Caco-2 (cell line): ENCODE data around the gene PPM1H. TPM values are rescaled to one million over a fixed set of nuclear protein-coding genes. Genes with fewer than 3 reads are reported as not detected.

ENCODE experiments used
- BruUV-seq: library from RNA; stranded (reverse); fragments of 400-500 nt; replicated peaks from 2 replicates; lab custom pipeline; 2021; lab: Mats Ljungman, UMichigan
- CTCF ChIA-PET: fragments of 300-600 bp; sonication (Branson Sonifier 250); formaldehyde crosslinking; loops from one replicate; lab custom pipeline; 2022; ENCODE audit warnings: antibody characterized with exemption; lab: Charles Lee
- POLR2A ChIA-PET: fragments of 300-600 bp; sonication (Branson Sonifier 250); formaldehyde crosslinking; loops from one replicate; lab custom pipeline; 2022; ENCODE audit warnings: antibody characterized with exemption; lab: Charles Lee
- DNase-seq, 2 experiments: peaks; one replicate each; pipeline versions ENCODE4 v3.0.0 to v3.0.0-alpha.2; 2020 to 2022
- H3K27me3 ChIP-seq: replicated peaks from 2 replicates; pipeline ENCODE4 v1.6.0; 2011; ENCODE audit warnings: low read length; ENCODE audit not compliant: control insufficient read depth, insufficient read depth
- H3K36me3 ChIP-seq: 2 replicates; pipeline ENCODE4 v1.5.1; 2011; ENCODE audit warnings: low read length; ENCODE audit not compliant: control insufficient read depth, insufficient read depth
- H3K4me1 ChIP-seq: fragments of 250-450 bp; sonication (Bioruptor Pico); 2 replicates; pipeline ENCODE4 v1.5.1; 2020; ENCODE audit warnings: mild to moderate bottlenecking
- H3K4me3 ChIP-seq: 2 replicates; pipeline ENCODE4 v1.5.1; 2011; ENCODE audit warnings: low read depth, mild to moderate bottlenecking, control low read depth, low read length
- H3K9me3 ChIP-seq: fragments of 250-450 bp; sonication (Bioruptor Pico); 2 replicates; pipeline ENCODE4 v1.5.1; 2020; ENCODE audit warnings: mild to moderate bottlenecking, moderate library complexity
- H3K27ac Mint-ChIP-seq: one replicate; pipeline ENCODE4 v1.8.0; 2022; ENCODE audit warnings: mixed read lengths; ENCODE audit not compliant: unreplicated experiment
- H3K27me3 Mint-ChIP-seq: one replicate; pipeline ENCODE4 v1.8.0; 2022; ENCODE audit warnings: mixed read lengths; ENCODE audit not compliant: insufficient read depth, unreplicated experiment
- H3K36me3 Mint-ChIP-seq: one replicate; pipeline ENCODE4 v1.8.0; 2022; ENCODE audit warnings: mild to moderate bottlenecking, mixed read lengths; ENCODE audit not compliant: insufficient read depth, unreplicated experiment
- H3K4me1 Mint-ChIP-seq: one replicate; pipeline ENCODE4 v1.8.0; 2022; ENCODE audit warnings: low read depth, mixed read lengths; ENCODE audit not compliant: unreplicated experiment
- H3K4me3 Mint-ChIP-seq: one replicate; pipeline ENCODE4 v1.8.0; 2022; ENCODE audit warnings: mild to moderate bottlenecking, moderate library complexity, mixed read lengths; ENCODE audit not compliant: unreplicated experiment
- H3K9me3 Mint-ChIP-seq: one replicate; pipeline ENCODE4 v1.8.0; 2022; ENCODE audit warnings: mixed read lengths; ENCODE audit not compliant: unreplicated experiment
- CTCF ChIP-seq, 2 experiments: fragments of 200-600 bp in 1 of 2; IDR thresholded peaks; 1 replicate in 1 of 2; 2 replicates in 1 of 2; pipeline versions ENCODE4 v1.5.1 to v1.8.0; 2011 to 2022; ENCODE audit warnings: antibody characterized with exemption in 1 of 2, control low read depth in 1 of 2, inconsistent platforms in 1 of 2, low read depth in 1 of 2, low read length in 1 of 2, mild to moderate bottlenecking in 1 of 2, moderate library complexity in 1 of 2; ENCODE audit not compliant: insufficient read depth in 1 of 2, severe bottlenecking in 1 of 2, unreplicated experiment in 1 of 2
- intact Hi-C: fragments of 100-400 bp; cut with micrococcal nuclease; formaldehyde crosslinking; loops from one replicate; pipeline ENCODE4 v1.10.0; 2022; ENCODE audit not compliant: unreplicated experiment
- total RNA-seq: library from RNA; stranded (reverse); gene quantifications from 2 replicates; pipeline ENCODE4 v1.2.3, GENCODE V29; 2022

The PPM1H gene
- total RNA-seq, 1 experiment from 2014 or later: 151 TPM

DNA sequence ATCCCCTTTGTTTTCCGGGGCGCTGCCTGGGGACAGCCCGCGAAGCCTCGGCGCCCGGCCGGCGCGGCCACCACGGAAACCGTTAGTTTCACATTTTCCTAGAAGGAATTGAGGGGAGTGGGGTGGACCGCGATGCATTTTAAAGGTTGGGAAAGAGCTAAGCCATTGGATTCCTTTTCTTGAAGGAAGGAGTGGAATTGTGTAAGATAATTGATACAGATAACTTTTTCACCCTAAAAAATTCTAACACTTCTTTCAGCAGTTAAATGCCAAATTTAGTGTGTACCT lies 331.2 kb downstream of the PPM1H start:
- Histone ChIP-seq H3K4me3 (peak overlapping the region; percentile 93), H3K27me3 (no peaks in the 10 kb centered on the region), H3K4me1 (peaks cover 23% of the 10 kb centered on the region), H3K9me3 (no peaks in the 10 kb centered on the region), H3K36me3 (no peaks in the 10 kb centered on the region)
- TF ChIP-seq CTCF (IDR thresholded peaks at IDR 0.05; ENCODE audit: insufficient read depth in 1 of 2, low read depth in 1 of 2, low read length in 1 of 2, severe bottlenecking in 1 of 2, unreplicated experiment in 1 of 2): no peak
- Mint-ChIP-seq H3K27ac (peak overlapping the region; percentile 100), H3K9me3 (no peaks in the 10 kb centered on the region), H3K4me1 (peaks cover 9% of the 10 kb centered on the region), H3K36me3 (peaks cover 15% of the 10 kb centered on the region), H3K4me3 (peak overlapping the region; percentile 95), H3K27me3 (no peaks in the 10 kb centered on the region)
- ChIA-PET CTCF (interaction anchor here (0.6 to 1.3 kb wide), 7 partner anchors 22 to 490 kb away, joined by 3 to 7 read pairs (median 4); no protein-coding TSS in a partner anchor), POLR2A (no interaction called here)
- no peak for DNase-seq
- BruUV-seq: no TSS peak
- intact Hi-C loops: loop anchor here (2.0 to 10.0 kb wide), 5 partner anchors 129 to 491 kb away; no protein-coding TSS in a partner anchor

- TF ChIP-seq CTCF (IDR thresholded peaks at IDR 0.05; ENCODE audit: insufficient read depth in 1 of 2, low read depth in 1 of 2, low read length in 1 of 2, severe bottlenecking in 1 of 2, unreplicated experiment in 1 of 2): peak in 1 of 2 experiments; percentile 58
- Histone ChIP-seq H3K9me3 (no peaks in the 10 kb centered on the region), H3K4me3 (peak overlapping the region; percentile 93), H3K27me3 (no peaks in the 10 kb centered on the region), H3K36me3 (no peaks in the 10 kb centered on the region), H3K4me1 (peaks cover 23% of the 10 kb centered on the region)
- no TSS peak for BruUV-seq
- POLR2A ChIA-PET: interaction anchor here (0.6 to 1.0 kb wide), 4 partner anchors 22 to 466 kb away, joined by 3 read pairs; no protein-coding TSS in a partner anchor
- Mint-ChIP-seq H3K4me3 (peak overlapping the region; percentile 95), H3K36me3 (peaks cover 15% of the 10 kb centered on the region), H3K4me1 (peaks cover 9% of the 10 kb centered on the region), H3K27ac (peak overlapping the region; percentile 100), H3K9me3 (no peaks in the 10 kb centered on the region), H3K27me3 (no peaks in the 10 kb centered on the region)
- CTCF ChIA-PET: interaction anchor here (0.6 to 1.3 kb wide), 11 partner anchors 22 to 490 kb away, joined by 3 to 7 read pairs (median 4); no protein-coding TSS in a partner anchor
- peak; percentile 85 to 91 for DNase-seq
- intact Hi-C loops: loop anchor here (2.0 to 10.0 kb wide), 5 partner anchors 130 to 492 kb away; no protein-coding TSS in a partner anchor
These were observed 331.7 kb downstream of the PPM1H start for GRCh38 chr12:62603061-62603810.

DNA sequence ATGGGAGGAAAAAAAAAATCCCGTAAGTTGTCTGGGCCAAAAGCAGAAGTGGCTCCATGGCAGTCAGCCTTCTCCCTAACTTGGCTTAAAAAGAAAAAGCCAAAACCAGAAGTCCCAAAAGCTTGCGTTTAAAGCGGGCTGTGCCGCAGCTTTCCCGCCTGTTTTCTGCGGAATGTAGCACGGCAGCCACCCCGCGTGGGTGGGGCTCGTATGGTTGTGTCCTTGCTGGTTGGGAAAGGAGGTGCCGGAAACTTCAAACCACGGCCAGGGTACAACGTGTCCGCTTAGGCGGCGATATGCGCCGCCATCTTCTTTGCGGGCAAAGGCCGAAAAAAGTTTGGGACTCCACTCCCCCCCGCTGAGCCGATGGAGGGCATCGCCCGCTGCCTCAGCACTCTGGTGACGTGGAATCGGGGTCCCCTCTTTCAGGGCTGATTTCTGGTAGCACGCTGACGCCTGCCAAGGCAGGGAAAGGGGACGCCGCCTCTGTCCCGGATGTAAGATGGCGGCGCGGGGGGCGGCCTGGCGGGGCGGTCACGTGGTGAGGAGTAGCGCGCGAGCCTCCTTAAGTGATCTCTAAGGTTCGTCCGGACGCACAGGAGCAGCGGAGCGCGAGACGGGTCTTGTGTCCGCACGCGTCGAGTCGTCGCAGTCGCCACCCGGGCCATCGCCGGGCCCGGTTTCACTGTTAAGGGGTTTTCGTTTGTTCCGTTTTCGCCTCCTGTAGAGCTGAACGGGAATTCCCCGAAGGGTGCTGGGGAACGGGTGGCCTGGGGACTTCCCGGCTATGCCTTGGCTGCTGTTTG lies 332.5 kb downstream of the PPM1H start:
- Mint-ChIP-seq H3K9me3 (no peaks in the 10 kb centered on the region), H3K4me1 (peaks cover 9% of the 10 kb centered on the region), H3K27ac (peak overlapping the region; percentile 100), H3K27me3 (no peaks in the 10 kb centered on the region), H3K36me3 (peaks cover 15% of the 10 kb centered on the region), H3K4me3 (peak overlapping the region; percentile 95)
- no peak for TF ChIP-seq CTCF (IDR thresholded peaks at IDR 0.05; ENCODE audit: insufficient read depth in 1 of 2, low read depth in 1 of 2, low read length in 1 of 2, severe bottlenecking in 1 of 2, unreplicated experiment in 1 of 2)
- BruUV-seq: no TSS peak
- no peaks in the 10 kb centered on the region for H3K36me3 ChIP-seq
- ChIA-PET CTCF (interaction anchor here (0.6 to 1.3 kb wide), 8 partner anchors 21 to 466 kb away, joined by 3 to 7 read pairs (median 4); no protein-coding TSS in a partner anchor), POLR2A (interaction anchor here (0.6 to 1.0 kb wide), 4 partner anchors 21 to 466 kb away, joined by 3 read pairs; no protein-coding TSS in a partner anchor)
- H3K9me3 ChIP-seq: no peaks in the 10 kb centered on the region
- peaks cover 23% of the 10 kb centered on the region for H3K4me1 ChIP-seq
- peak; percentile 91 to 94 for DNase-seq
- intact Hi-C loops: loop anchor here (1.0 to 10.0 kb wide), 6 partner anchors 130 to 492 kb away; no protein-coding TSS in a partner anchor
- H3K27me3 ChIP-seq: no peaks in the 10 kb centered on the region
- peak overlapping the region; percentile 93 for H3K4me3 ChIP-seq
